GM12865 (cell line): Measurements from ENCODE around the gene TTBK2.

Experiments
- DNase-seq: peaks from one replicate; pipeline ENCODE4 v3.0.0; 2010; ENCODE audit warnings: low read depth
- H3K4me3 ChIP-seq: 2 replicates; pipeline ENCODE4 v1.5.1; 2011; ENCODE audit warnings: mild to moderate bottlenecking, low read depth, low read length, control low read depth
- TF ChIP-seq, protein P1 (sequence below): IDR thresholded peaks from 2 replicates; pipeline ENCODE4 v1.5.1; 2011; ENCODE audit warnings: low read length, control low read depth, low read depth, inconsistent platforms; ENCODE audit not compliant: insufficient read depth; ENCODE audit errors: missing control alignments

Gene TTBK2

GRCh38 chr15:42724276-42724675, 196.3 kb downstream of the TTBK2 start:
- DNase-seq, result no peak
- no peak overlapping the region for H3K4me3 ChIP-seq
- TF ChIP-seq, protein P1, sequence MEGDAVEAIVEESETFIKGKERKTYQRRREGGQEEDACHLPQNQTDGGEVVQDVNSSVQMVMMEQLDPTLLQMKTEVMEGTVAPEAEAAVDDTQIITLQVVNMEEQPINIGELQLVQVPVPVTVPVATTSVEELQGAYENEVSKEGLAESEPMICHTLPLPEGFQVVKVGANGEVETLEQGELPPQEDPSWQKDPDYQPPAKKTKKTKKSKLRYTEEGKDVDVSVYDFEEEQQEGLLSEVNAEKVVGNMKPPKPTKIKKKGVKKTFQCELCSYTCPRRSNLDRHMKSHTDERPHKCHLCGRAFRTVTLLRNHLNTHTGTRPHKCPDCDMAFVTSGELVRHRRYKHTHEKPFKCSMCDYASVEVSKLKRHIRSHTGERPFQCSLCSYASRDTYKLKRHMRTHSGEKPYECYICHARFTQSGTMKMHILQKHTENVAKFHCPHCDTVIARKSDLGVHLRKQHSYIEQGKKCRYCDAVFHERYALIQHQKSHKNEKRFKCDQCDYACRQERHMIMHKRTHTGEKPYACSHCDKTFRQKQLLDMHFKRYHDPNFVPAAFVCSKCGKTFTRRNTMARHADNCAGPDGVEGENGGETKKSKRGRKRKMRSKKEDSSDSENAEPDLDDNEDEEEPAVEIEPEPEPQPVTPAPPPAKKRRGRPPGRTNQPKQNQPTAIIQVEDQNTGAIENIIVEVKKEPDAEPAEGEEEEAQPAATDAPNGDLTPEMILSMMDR, result no peak

DNA sequence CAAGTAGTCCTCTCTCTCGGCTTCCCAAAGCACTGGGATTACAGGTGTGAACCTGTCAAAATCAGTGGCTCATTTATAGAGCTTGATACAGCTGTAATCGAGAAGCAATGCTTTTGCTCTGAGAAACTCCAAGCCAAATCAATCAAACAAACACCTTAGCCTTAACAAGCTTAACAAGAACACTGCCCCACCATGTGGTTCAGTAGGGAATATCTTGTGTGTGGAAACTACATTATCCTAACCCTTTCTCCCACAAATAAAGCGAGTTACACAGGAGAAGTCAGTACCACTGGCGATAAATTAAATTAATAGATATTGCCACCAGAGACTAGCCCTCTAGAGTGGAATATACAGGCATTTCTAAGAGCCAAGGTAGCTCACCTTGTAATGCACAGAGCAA, 197.5 kb downstream of the TTBK2 start:
- DNase-seq, result no peak
- H3K4me3 ChIP-seq, result no peak overlapping the region
- TF ChIP-seq, protein P1, result no peak

DNA sequence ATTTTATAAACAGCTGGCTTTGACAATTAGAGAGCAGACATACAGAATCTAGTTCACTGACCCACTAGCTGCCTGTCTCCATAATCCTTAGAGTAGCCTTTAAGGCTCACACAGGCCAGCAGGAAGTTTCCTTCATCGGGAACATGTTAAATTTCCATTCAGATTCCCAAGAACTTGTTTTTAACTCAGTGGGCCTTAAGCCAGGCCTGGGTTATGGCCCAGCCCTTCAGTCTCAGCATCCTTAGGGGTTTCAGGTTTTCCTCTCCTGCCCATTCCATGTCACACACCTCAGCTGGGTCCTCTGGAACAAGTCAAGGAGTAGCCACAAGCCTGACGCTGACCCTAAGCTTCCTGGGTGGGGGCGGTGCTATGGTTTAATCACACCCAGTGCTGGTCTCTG, 198.7 kb downstream of the TTBK2 start:
- DNase-seq, result no peak
- TF ChIP-seq, protein P1, result no peak
- no peak overlapping the region for H3K4me3 ChIP-seq

GRCh38 chr15:42721016-42721415, 199.6 kb downstream of the TTBK2 start:
- no peak overlapping the region for H3K4me3 ChIP-seq
- no peak for DNase-seq
- TF ChIP-seq, protein P1, result no peak

DNA sequence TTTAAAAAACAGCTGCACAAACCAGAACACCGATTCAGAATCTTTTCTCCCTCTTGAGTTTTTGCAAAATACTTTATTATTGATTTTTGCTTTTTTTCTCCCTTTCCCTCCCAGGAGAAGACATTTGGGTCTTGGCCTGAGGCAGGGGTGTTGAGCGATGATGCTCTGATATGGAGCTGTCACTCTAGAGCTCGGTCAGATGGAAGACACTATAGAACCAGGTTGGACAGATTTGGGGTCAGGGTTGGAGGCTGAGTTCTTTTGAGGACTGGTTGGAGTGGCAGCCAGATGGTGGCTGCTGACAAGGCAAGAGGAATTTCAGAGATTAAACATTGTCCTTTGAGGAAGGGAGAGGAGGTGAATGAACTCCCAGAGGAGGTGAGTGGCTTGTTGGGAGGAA, 200.5 kb downstream of the TTBK2 start:
- TF ChIP-seq, protein P1, result no peak

DNA sequence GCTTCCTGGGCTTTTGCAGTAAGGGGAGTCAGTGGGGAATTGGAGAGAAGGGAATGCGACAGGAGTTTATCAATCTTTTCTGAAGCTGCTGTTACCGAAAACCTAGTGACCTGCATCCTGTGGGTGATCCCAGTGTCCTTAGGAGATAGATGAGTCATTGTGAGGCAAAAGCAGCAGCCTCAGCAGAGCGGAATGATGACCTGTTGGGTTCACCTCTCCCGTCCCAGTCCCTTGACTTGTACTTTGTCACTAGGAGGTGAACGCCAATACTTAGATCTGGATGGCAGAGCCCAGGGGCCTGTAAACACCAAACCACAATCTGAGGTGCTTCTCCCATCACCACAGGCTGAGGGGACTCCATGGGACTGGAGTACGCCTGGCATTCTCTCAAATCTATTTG, 201.5 kb downstream of the TTBK2 start:
- no peak for DNase-seq
- H3K4me3 ChIP-seq, result no peak overlapping the region
- TF ChIP-seq, protein P1, result no peak

More for the DNA sequence above, 200.5 kb downstream of the TTBK2 start:
- DNase-seq, result no peak
- H3K4me3 ChIP-seq, result no peak overlapping the region

- DNase-seq, result no peak
- no peak overlapping the region for H3K4me3 ChIP-seq
- TF ChIP-seq, protein P1, result no peak
Measured at GRCh38 chr15:42716626-42717025, 204.0 kb downstream of the TTBK2 start.
